Middle frontal gyrus (tissue), 1 donor: ENCODE results near the gene SAP30L.

Experiments
- DNase-seq: peaks from one replicate; pipeline ENCODE4 v3.0.0-alpha.2; 2015; ENCODE audit warnings: low spot score; ENCODE audit errors: extremely low spot score

Gene SAP30L

GRCh38 chr5:154419236-154419635, 26.6 kb upstream of the SAP30L start:
- no peak for DNase-seq

- no peak for DNase-seq
Observed at GRCh38 chr5:154421868-154422267, 23.9 kb upstream of the SAP30L start.

- no peak for DNase-seq
Observed at GRCh38 chr5:154422298-154422697, 23.5 kb upstream of the SAP30L start.

GRCh38 chr5:154428208-154428607, 17.6 kb upstream of the SAP30L start:
- DNase-seq, result no peak

GRCh38 chr5:154429341-154429740, 16.5 kb upstream of the SAP30L start:
- no peak for DNase-seq

- DNase-seq, result no peak
Observed at GRCh38 chr5:154430466-154430865, 15.3 kb upstream of the SAP30L start.

- DNase-seq, result no peak
Observed at GRCh38 chr5:154430961-154431630, 14.7 kb upstream of the SAP30L start.

GRCh38 chr5:154435226-154435625, 10.6 kb upstream of the SAP30L start:
- no peak for DNase-seq

- DNase-seq, result no peak
Observed at GRCh38 chr5:154437281-154437965, 8.4 kb upstream of the SAP30L start.

- no peak for DNase-seq
Observed at GRCh38 chr5:154440540-154440939, 5.3 kb upstream of the SAP30L start.

- DNase-seq, result no peak
Observed at GRCh38 chr5:154442801-154443200, 3.0 kb upstream of the SAP30L start.

GRCh38 chr5:154444556-154445421, 1.0 kb upstream of the SAP30L start:
- no peak for DNase-seq

GRCh38 chr5:154446195-154447088, 645 bp downstream of the SAP30L start:
- DNase-seq, result no peak

GRCh38 chr5:154447089-154447725, 1.4 kb downstream of the SAP30L start:
- DNase-seq, result no peak

GRCh38 chr5:154449786-154450185, 4.0 kb downstream of the SAP30L start:
- no peak for DNase-seq

- DNase-seq, result no peak
Observed at GRCh38 chr5:154451957-154452356, 6.2 kb downstream of the SAP30L start.

GRCh38 chr5:154455585-154455984, 9.8 kb downstream of the SAP30L start:
- no peak for DNase-seq

- no peak for DNase-seq
Observed at GRCh38 chr5:154456540-154456939, 10.7 kb downstream of the SAP30L start.

GRCh38 chr5:154459015-154459414, 13.2 kb downstream of the SAP30L start:
- no peak for DNase-seq

- no peak for DNase-seq
Observed at GRCh38 chr5:154460172-154460571, 14.4 kb downstream of the SAP30L start.

- DNase-seq, result no peak
Observed at GRCh38 chr5:154461531-154461930, 15.7 kb downstream of the SAP30L start.
